Hematopoietic multipotent progenitor cell treated with erythropoietin and hydrocortisone succinate and interleukin-3 and kit ligand, for 4 days (in vitro differentiated cells): Measurements from ENCODE around the gene ATP2B2.
A peak's percentile ranks its signal among the peaks of the same experiment; 100 is the strongest.
"Not testable (repeated sequence)": the region's sequence is repeated elsewhere in the genome, so short reads cannot be mapped to it uniquely, and the experiment has no call there.

Experiments
- DNase-seq: peaks from one replicate; pipeline ENCODE4 v3.0.0-alpha.2; 2015

The ATP2B2 gene

GRCh38 chr3:10317311-10317960 is 187.9 kb downstream of the ATP2B2 start:
- no peak for DNase-seq

- DNase-seq = no peak
These were observed 189.5 kb downstream of the ATP2B2 start for GRCh38 chr3:10315771-10316344.

- no peak for DNase-seq
These were observed 190.3 kb downstream of the ATP2B2 start for GRCh38 chr3:10315101-10315500.

- DNase-seq = no peak
These were observed 192.5 kb downstream of the ATP2B2 start for GRCh38 chr3:10312861-10313260.

- no peak for DNase-seq
These were observed 193.0 kb downstream of the ATP2B2 start for GRCh38 chr3:10312391-10312790.

GRCh38 chr3:10311710-10312109 is 193.7 kb downstream of the ATP2B2 start:
- DNase-seq = no peak

GRCh38 chr3:10310578-10310977 is 194.8 kb downstream of the ATP2B2 start:
- no peak for DNase-seq

GRCh38 chr3:10309736-10310135 is 195.7 kb downstream of the ATP2B2 start:
- no peak for DNase-seq

- DNase-seq = no peak
These were observed 196.7 kb downstream of the ATP2B2 start for GRCh38 chr3:10308678-10309077.

- no peak for DNase-seq
These were observed 199.2 kb downstream of the ATP2B2 start for GRCh38 chr3:10306156-10306555.

GRCh38 chr3:10305331-10305902 is 200.0 kb downstream of the ATP2B2 start:
- no peak for DNase-seq

GRCh38 chr3:10304905-10305304 is 200.5 kb downstream of the ATP2B2 start:
- DNase-seq = no peak

- DNase-seq = no peak
These were observed 201.6 kb downstream of the ATP2B2 start for GRCh38 chr3:10303785-10304184.

GRCh38 chr3:10303105-10303504 is 202.3 kb downstream of the ATP2B2 start:
- DNase-seq = no peak

GRCh38 chr3:10300087-10300486 is 205.3 kb downstream of the ATP2B2 start:
- no peak for DNase-seq

GRCh38 chr3:10299679-10300078 is 205.7 kb downstream of the ATP2B2 start:
- DNase-seq = no peak

- DNase-seq = no peak
These were observed 206.2 kb downstream of the ATP2B2 start for GRCh38 chr3:10299175-10299574.

- DNase-seq = not testable (repeated sequence)
These were observed 207.3 kb downstream of the ATP2B2 start for GRCh38 chr3:10298064-10298463.

GRCh38 chr3:10294030-10294586 is 211.3 kb downstream of the ATP2B2 start:
- DNase-seq = no peak

- DNase-seq = peak; percentile 90
These were observed 212.6 kb downstream of the ATP2B2 start, which contains the start of gene GHRL for GRCh38 chr3:10292505-10293419. Gene GHRL (minus strand): TSS chr3:10292947. CDS start chr3:10290180, 2,767 bp downstream.

- no peak for DNase-seq
These were observed 213.7 kb downstream of the ATP2B2 start for GRCh38 chr3:10291641-10292040.

GRCh38 chr3:10290481-10291176 is 214.8 kb downstream of the ATP2B2 start:
- no peak for DNase-seq
